Sigmoid colon (tissue), 4 donors: ENCODE results near the gene ASPG.

Experiments
- CTCF ChIP-seq, 4 experiments: fragments of 450-650 bp in 3 of 4; fragments of 200-600 bp in 1 of 4; IDR thresholded peaks; one replicate each; pipeline ENCODE4 v1.5.1; 2016 to 2019; ENCODE audit warnings: antibody characterized with exemption in 4 of 4, mild to moderate bottlenecking in 3 of 4, moderate library complexity in 2 of 4
- EP300 ChIP-seq, 4 donors: sonication (generic); formaldehyde crosslinking; IDR thresholded peaks; one replicate each; pipeline ENCODE4 v1.6.1; 2017; ENCODE audit warnings: antibody characterized with exemption in 4 of 4
- POLR2A ChIP-seq, 2 donors: fragments of 450-650 bp; IDR thresholded peaks; one replicate each; pipeline ENCODE4 v1.6.1; 2016; ENCODE audit warnings: antibody characterized with exemption in 2 of 2, mild to moderate bottlenecking in 2 of 2, moderate library complexity in 2 of 2

DNA sequence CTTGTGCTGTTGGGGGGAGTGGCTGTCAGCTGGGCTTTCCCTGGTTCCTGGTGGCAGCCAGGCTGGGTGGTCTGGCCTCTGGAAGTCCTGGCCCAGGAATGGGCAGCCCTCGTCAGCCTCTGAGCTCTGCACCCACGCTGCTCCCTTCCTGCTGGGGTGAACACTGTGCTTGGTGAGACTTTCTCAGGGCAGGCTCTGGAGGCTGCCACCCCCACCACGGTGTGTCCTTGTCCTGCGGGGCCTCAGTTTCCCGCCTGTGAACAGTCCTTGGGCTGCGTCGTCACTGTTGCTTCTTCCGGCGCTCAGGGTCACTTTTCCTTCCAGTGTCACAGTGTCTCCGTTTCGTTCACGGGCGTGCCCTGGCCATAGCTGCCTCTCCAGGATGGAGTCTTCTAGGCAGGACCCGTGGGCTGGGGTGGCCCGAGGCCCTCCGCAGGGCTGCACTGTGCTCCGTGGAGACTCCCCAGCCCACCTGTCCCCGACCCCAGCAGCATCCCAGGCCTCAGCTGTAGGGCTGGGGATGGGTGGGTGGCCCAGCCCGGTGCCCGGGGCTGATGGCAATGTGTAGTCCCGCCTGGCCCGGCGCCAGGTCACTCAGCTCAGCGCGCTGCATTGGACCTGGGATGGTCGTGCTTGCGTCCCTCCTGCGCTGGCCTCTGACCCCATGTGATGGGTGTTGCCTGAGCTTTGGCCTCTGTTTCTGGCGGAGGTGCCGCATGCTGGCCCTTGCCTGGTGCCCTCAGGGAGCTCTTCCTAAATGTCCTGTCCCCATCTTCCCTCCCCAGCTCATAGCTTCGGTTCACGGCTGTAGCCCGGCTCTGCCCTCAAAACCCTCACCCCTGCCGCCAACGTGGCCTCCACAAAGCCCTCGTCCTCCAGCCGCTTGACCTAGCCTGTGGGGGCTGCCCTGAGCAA, 59.7 kb downstream of the ASPG start:
- TF ChIP-seq CTCF (IDR thresholded peaks at IDR 0.05) (no peak), POLR2A (IDR thresholded peaks at IDR 0.05) (no peak), EP300 (IDR thresholded peaks at IDR 0.05) (no peak)
